Peyer's patch (tissue), 4 donors: Measurements from ENCODE around the gene KIF2A. TPM values are rescaled to one million over a fixed set of nuclear protein-coding genes. Genes with fewer than 3 reads are reported as not detected.

Experiments used
- DNase-seq, 3 donors: peaks; one replicate each; pipeline ENCODE4 v3.0.0-alpha.2; 2017 to 2019
- H3K27ac ChIP-seq, 4 donors: fragments of 200-600 bp; sonication (generic); one replicate each; pipeline ENCODE4 v1.5.1; 2016 to 2019
- H3K27me3 ChIP-seq, 2 donors: fragments of 200-600 bp; sonication (generic); one replicate each; pipeline ENCODE4 v1.5.1; 2019
- H3K36me3 ChIP-seq, 3 donors: fragments of 200-600 bp; sonication (generic); one replicate each; pipeline ENCODE4 v1.5.1; 2016 to 2019
- H3K4me1 ChIP-seq, 4 donors: fragments of 200-600 bp; sonication (generic); one replicate each; pipeline ENCODE4 v1.5.1; 2016 to 2019
- H3K4me3 ChIP-seq, 4 donors: fragments of 200-600 bp; sonication (generic); 1 replicate in 3 of 4; 2 replicates in 1 of 4; pipeline ENCODE4 v1.5.1; 2016 to 2019; ENCODE audit warnings: mild to moderate bottlenecking in 1 of 4
- H3K9me3 ChIP-seq, 4 donors: fragments of 200-600 bp; sonication (generic); one replicate each; pipeline ENCODE4 v1.5.1; 2016 to 2019; ENCODE audit warnings: mild to moderate bottlenecking in 1 of 4
- CTCF ChIP-seq, 6 experiments: fragments of 450-650 bp in 4 of 6; fragments of 200-600 bp in 2 of 6; sonication (generic) in 1 of 6; IDR thresholded peaks; one replicate each; pipeline ENCODE4 v1.5.1; 2017 to 2019; ENCODE audit warnings: antibody characterized with exemption in 6 of 6, mild to moderate bottlenecking in 3 of 6, moderate library complexity in 1 of 6
- POLR2A ChIP-seq, 2 donors: fragments of 450-650 bp; IDR thresholded peaks; one replicate each; pipeline ENCODE4 v1.5.1; 2017; ENCODE audit warnings: antibody characterized with exemption in 2 of 2, mild to moderate bottlenecking in 2 of 2, moderate library complexity in 2 of 2
- total RNA-seq, 4 donors: library from RNA; depleted of rRNA; stranded (reverse); fragments of >200 nt; gene quantifications; one replicate each; pipeline ENCODE4 v1.1.0, GENCODE V29; 2016

KIF2A gene
- total RNA-seq, 4 donors from 2014 or later = 38.3 to 71.8 (median 41.6) TPM

DNA sequence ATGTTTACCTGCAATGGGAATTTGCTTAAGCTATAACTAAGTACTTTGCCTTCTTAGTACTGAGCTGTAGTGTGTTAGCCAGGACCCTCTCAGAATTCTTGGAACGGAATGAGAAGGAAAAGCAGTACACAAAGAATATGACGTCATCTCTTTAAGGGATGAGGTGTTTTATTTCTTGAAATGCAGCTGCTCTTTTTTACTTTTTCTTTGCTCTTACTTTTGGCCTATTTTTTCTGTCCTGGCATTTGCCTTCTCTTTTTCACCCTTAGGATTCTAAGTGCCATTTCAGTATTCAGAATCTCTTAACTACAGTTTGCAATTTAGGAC is 10.1 kb downstream of the KIF2A start:
- Histone ChIP-seq H3K9me3 (no peaks in the 10 kb centered on the region), H3K4me1 (peaks cover 0 to 17% (median 1%) of the 10 kb centered on the region in 4 donors), H3K27me3 (no peaks in the 10 kb centered on the region), H3K36me3 (no peaks in the 10 kb centered on the region), H3K4me3 (no peak overlapping the region), H3K27ac (no peak overlapping the region)
- DNase-seq = no peak
- TF ChIP-seq POLR2A (IDR thresholded peaks at IDR 0.05) (no peak), CTCF (IDR thresholded peaks at IDR 0.05) (no peak)

- H3K9me3 ChIP-seq = no peaks in the 10 kb centered on the region
- TF ChIP-seq POLR2A (IDR thresholded peaks at IDR 0.05) (no peak), CTCF (IDR thresholded peaks at IDR 0.05) (no peak)
- H3K36me3 ChIP-seq = peaks cover 0 to 6% (median 0%) of the 10 kb centered on the region in 3 donors
- H3K27ac ChIP-seq = no peak overlapping the region
- no peaks in the 10 kb centered on the region for H3K27me3 ChIP-seq
- H3K4me1 ChIP-seq = peaks cover 0 to 10% (median 1%) of the 10 kb centered on the region in 4 donors
- DNase-seq = no peak
- no peak overlapping the region for H3K4me3 ChIP-seq
These were observed 11.8 kb downstream of the KIF2A start for GRCh38 chr5:62317810-62318209.

DNA sequence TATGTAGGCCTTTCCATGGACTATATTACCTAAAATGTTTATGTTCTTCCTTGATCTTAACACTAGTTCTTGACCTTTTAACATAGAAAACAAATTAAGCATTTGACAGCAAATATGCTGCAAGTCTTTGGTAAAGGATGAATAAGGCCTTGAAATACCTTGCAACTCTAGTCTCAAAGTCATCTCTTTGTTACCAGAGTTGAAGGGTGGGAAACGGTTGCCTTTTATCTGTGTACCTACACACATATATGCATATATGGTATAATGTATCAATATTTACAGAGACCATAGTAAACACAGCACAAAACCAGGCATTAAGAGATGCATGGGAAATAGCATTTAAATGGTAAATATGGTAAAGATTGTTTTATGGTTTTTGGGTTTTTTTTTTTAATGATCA is 16.5 kb downstream of the KIF2A start:
- no peaks in the 10 kb centered on the region for H3K9me3 ChIP-seq
- no peaks in the 10 kb centered on the region for H3K4me1 ChIP-seq
- H3K4me3 ChIP-seq = no peak overlapping the region
- peaks cover 0 to 6% (median 0%) of the 10 kb centered on the region in 3 donors for H3K36me3 ChIP-seq
- no peak overlapping the region for H3K27ac ChIP-seq
- H3K27me3 ChIP-seq = no peaks in the 10 kb centered on the region
- TF ChIP-seq CTCF (IDR thresholded peaks at IDR 0.05) = no peak
- TF ChIP-seq POLR2A (IDR thresholded peaks at IDR 0.05) = no peak
- DNase-seq = no peak

- H3K27ac ChIP-seq = no peak overlapping the region
- DNase-seq = no peak
- no peak for TF ChIP-seq POLR2A (IDR thresholded peaks at IDR 0.05)
- TF ChIP-seq CTCF (IDR thresholded peaks at IDR 0.05) = no peak
- no peaks in the 10 kb centered on the region for H3K9me3 ChIP-seq
- no peaks in the 10 kb centered on the region for H3K27me3 ChIP-seq
- no peak overlapping the region for H3K4me3 ChIP-seq
- peaks cover 0 to 6% (median 0%) of the 10 kb centered on the region in 3 donors for H3K36me3 ChIP-seq
- H3K4me1 ChIP-seq = peaks cover 0 to 4% (median 0%) of the 10 kb centered on the region in 4 donors
These were observed 20.3 kb downstream of the KIF2A start for GRCh38 chr5:62326302-62326701.

GRCh38 chr5:62326702-62327101 is 20.7 kb downstream of the KIF2A start:
- no peak for DNase-seq
- TF ChIP-seq POLR2A (IDR thresholded peaks at IDR 0.05) (no peak), CTCF (IDR thresholded peaks at IDR 0.05) (no peak)
- no peaks in the 10 kb centered on the region for H3K9me3 ChIP-seq
- peaks cover 0 to 4% (median 0%) of the 10 kb centered on the region in 3 donors for H3K36me3 ChIP-seq
- no peaks in the 10 kb centered on the region for H3K27me3 ChIP-seq
- no peak overlapping the region for H3K27ac ChIP-seq
- peaks cover 0 to 4% (median 0%) of the 10 kb centered on the region in 4 donors for H3K4me1 ChIP-seq
- no peak overlapping the region for H3K4me3 ChIP-seq
